ENCODE results near the gene TCF19. TPM values are rescaled to one million over a fixed set of nuclear protein-coding genes. Genes with fewer than 3 reads are reported as not detected.

The TCF19 gene
- total and polyA plus RNA-seq, 2 experiments from 2014 or later, result 8.3 to 11.1 TPM

DNA sequence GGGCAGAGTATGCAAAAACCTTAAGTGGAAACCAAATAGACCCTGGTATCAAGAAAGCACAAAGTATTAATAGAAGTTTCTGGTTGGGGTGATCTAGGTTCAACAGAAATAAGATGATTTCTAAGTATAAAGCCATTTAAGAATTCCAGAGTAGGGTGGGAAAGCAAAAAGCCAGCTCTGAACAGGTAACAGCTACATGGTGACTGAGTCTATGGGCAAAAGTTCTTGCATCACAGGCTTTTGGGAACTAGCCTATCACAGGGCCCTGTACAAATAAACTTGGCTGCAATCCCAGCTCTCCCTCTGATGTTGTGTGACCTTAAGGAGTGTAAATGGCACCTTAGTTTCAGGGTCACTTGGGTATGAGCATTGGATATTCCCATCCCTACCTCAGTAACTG lies 5.5 kb downstream of the TCF19 start:
- H3K4me1 Mint-ChIP-seq, result peaks cover 67% of the 10 kb centered on the region
- no peak for DNase-seq (ENCODE audit: low spot score)
- H3K27me3 Mint-ChIP-seq (ENCODE audit: insufficient read depth, low read depth, poor library complexity), result peaks cover 13% of the 10 kb centered on the region
- Histone ChIP-seq H3K36me3 (ENCODE audit: insufficient read depth) (peaks cover 40% of the 10 kb centered on the region), H3K27ac (ENCODE audit: low read depth) (peak overlapping the region; percentile 83), H3K79me2 (replicated peaks; ENCODE audit: insufficient read depth) (peaks cover 55% of the 10 kb centered on the region), H4K20me1 (replicated peaks; ENCODE audit: insufficient read depth) (peaks cover 57% of the 10 kb centered on the region), H3F3A (replicated peaks; ENCODE audit: low read depth) (peaks cover 61% of the 10 kb centered on the region), H3K4me3 (no peak overlapping the region), H3K4me2 (no peak overlapping the region), H3K4me1 (ENCODE audit: insufficient read depth) (peaks cover 66% of the 10 kb centered on the region), H3K27me3 (ENCODE audit: insufficient read depth) (0 out of 2 replicates have a peak, but pooled peaks cover 2% of the 10 kb centered on the region), H2AFZ (no peak overlapping the region), H3K9me2 (ENCODE audit: insufficient read depth) (no peaks in the 10 kb centered on the region)
- H3K27ac Mint-ChIP-seq, result peak overlapping the region; percentile 48
- TF ChIP-seq CREB1 (CRISPR knock-in tag; IDR thresholded peaks at IDR 0.05; ENCODE audit: low read depth), result no peak
- TF ChIP-seq JUNB (IDR thresholded peaks at IDR 0.05; ENCODE audit: unreplicated experiment), result no peak
- TF ChIP-seq NANOG (IDR thresholded peaks at IDR 0.05; ENCODE audit: borderline replicate concordance), result no peak
- TF ChIP-seq EZH2phosphoT487 (IDR thresholded peaks at IDR 0.05; ENCODE audit: unreplicated experiment), result no peak
- no peak for TF ChIP-seq POLR2AphosphoS5 (IDR thresholded peaks at IDR 0.05; ENCODE audit: low read depth)
- TF ChIP-seq ZNF114 (CRISPR knock-in tag; IDR thresholded peaks at IDR 0.05), result no peak
- TF ChIP-seq, protein P1, sequence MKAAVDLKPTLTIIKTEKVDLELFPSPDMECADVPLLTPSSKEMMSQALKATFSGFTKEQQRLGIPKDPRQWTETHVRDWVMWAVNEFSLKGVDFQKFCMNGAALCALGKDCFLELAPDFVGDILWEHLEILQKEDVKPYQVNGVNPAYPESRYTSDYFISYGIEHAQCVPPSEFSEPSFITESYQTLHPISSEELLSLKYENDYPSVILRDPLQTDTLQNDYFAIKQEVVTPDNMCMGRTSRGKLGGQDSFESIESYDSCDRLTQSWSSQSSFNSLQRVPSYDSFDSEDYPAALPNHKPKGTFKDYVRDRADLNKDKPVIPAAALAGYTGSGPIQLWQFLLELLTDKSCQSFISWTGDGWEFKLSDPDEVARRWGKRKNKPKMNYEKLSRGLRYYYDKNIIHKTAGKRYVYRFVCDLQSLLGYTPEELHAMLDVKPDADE (IDR thresholded peaks at IDR 0.05), result no peak
- no peak for TF ChIP-seq CTCF (conservative IDR thresholded peaks at IDR 0.05; ENCODE audit: low read depth in 2 of 2)
- TF ChIP-seq EZH2 (IDR thresholded peaks at IDR 0.05; ENCODE audit: low read depth, unreplicated experiment), result no peak
- no peak for TF ChIP-seq REST (IDR thresholded peaks at IDR 0.05; ENCODE audit: unreplicated experiment)
- no peak for TF ChIP-seq ZNF331 (CRISPR knock-in tag; IDR thresholded peaks at IDR 0.05; ENCODE audit: low read depth)
- TF ChIP-seq, protein P2, sequence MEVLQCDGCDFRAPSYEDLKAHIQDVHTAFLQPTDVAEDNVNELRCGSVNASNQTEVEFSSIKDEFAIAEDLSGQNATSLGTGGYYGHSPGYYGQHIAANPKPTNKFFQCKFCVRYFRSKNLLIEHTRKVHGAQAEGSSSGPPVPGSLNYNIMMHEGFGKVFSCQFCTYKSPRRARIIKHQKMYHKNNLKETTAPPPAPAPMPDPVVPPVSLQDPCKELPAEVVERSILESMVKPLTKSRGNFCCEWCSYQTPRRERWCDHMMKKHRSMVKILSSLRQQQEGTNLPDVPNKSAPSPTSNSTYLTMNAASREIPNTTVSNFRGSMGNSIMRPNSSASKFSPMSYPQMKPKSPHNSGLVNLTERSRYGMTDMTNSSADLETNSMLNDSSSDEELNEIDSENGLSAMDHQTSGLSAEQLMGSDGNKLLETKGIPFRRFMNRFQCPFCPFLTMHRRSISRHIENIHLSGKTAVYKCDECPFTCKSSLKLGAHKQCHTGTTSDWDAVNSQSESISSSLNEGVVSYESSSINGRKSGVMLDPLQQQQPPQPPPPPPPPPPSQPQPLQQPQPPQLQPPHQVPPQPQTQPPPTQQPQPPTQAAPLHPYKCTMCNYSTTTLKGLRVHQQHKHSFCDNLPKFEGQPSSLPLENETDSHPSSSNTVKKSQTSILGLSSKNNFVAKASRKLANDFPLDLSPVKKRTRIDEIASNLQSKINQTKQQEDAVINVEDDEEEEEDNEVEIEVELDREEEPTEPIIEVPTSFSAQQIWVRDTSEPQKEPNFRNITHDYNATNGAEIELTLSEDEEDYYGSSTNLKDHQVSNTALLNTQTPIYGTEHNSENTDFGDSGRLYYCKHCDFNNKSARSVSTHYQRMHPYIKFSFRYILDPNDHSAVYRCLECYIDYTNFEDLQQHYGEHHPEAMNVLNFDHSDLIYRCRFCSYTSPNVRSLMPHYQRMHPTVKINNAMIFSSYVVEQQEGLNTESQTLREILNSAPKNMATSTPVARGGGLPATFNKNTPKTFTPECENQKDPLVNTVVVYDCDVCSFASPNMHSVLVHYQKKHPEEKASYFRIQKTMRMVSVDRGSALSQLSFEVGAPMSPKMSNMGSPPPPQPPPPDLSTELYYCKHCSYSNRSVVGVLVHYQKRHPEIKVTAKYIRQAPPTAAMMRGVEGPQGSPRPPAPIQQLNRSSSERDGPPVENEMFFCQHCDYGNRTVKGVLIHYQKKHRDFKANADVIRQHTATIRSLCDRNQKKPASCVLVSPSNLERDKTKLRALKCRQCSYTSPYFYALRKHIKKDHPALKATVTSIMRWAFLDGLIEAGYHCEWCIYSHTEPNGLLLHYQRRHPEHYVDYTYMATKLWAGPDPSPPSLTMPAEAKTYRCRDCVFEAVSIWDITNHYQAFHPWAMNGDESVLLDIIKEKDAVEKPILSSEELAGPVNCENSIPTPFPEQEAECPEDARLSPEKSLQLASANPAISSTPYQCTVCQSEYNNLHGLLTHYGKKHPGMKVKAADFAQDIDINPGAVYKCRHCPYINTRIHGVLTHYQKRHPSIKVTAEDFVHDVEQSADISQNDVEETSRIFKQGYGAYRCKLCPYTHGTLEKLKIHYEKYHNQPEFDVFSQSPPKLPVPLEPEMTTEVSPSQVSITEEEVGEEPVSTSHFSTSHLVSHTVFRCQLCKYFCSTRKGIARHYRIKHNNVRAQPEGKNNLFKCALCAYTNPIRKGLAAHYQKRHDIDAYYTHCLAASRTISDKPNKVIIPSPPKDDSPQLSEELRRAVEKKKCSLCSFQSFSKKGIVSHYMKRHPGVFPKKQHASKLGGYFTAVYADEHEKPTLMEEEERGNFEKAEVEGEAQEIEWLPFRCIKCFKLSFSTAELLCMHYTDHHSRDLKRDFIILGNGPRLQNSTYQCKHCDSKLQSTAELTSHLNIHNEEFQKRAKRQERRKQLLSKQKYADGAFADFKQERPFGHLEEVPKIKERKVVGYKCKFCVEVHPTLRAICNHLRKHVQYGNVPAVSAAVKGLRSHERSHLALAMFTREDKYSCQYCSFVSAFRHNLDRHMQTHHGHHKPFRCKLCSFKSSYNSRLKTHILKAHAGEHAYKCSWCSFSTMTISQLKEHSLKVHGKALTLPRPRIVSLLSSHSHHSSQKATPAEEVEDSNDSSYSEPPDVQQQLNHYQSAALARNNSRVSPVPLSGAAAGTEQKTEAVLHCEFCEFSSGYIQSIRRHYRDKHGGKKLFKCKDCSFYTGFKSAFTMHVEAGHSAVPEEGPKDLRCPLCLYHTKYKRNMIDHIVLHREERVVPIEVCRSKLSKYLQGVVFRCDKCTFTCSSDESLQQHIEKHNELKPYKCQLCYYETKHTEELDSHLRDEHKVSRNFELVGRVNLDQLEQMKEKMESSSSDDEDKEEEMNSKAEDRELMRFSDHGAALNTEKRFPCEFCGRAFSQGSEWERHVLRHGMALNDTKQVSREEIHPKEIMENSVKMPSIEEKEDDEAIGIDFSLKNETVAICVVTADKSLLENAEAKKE (CRISPR knock-in tag; IDR thresholded peaks at IDR 0.05), result no peak
- no peak for TF ChIP-seq STAT1 (IDR thresholded peaks at IDR 0.05; ENCODE audit: unreplicated experiment)
- H3K9me3 Mint-ChIP-seq, result no peaks in the 10 kb centered on the region
- peaks cover 82% of the 10 kb centered on the region for H3K36me3 Mint-ChIP-seq (ENCODE audit: low read depth)
- no peak overlapping the region; the same call in 2 of the 3 replicates for H3K4me3 Mint-ChIP-seq
- no peak for ATAC-seq

Measured in GM23338 (cell line).